K562 (cell line): ENCODE results near the gene FBXO27. TPM values are rescaled to one million over a fixed set of nuclear protein-coding genes. Genes with fewer than 3 reads are reported as not detected.

ENCODE experiments used
- ATAC-seq: fragments of 200-7000 bp; cut with Tn5 transposase; 3 replicates; pipeline ENCODE4 v1.9.1; 2020; ENCODE audit warnings: moderate library complexity
- BruUV-seq: library from RNA; stranded (reverse); fragments of 400-500 nt; replicated peaks from 2 replicates; lab custom pipeline; 2021; lab: Mats Ljungman, UMichigan
- CTCF ChIA-PET: fragments of 300-600 bp; formaldehyde crosslinking; extraction: SDS; loops from one replicate; lab custom pipeline; 2021; ENCODE audit warnings: low intra/inter-chr PET ratio; lab: Yijun Ruan, JAX
- POLR2A ChIA-PET: fragments of 300-600, 350-650 bp; sonication (Branson Sonifier 250); formaldehyde crosslinking; extraction: SDS; loops from one replicate; lab custom pipeline; 2021; ENCODE audit warnings: antibody characterized with exemption, inconsistent platforms; lab: Yijun Ruan, JAX
- DNase-seq, 4 experiments: peaks; one replicate each; pipeline versions ENCODE4 v3.0.0 to v3.0.0-alpha.2; 2011 to 2018; ENCODE audit warnings: low spot score in 3 of 4, mixed read lengths in 3 of 4; ENCODE audit errors: extremely low read depth in 1 of 4
- FAIRE-seq: peaks from 2 replicates; lab custom pipeline; 2011; peaks lifted over from hg19 to GRCh38; lab: Jason Lieb, UNC
- H2AFZ ChIP-seq: 2 replicates; pipeline ENCODE4 v1.6.0; 2011; ENCODE audit warnings: low read depth, low read length, control low read depth, inconsistent platforms
- H3K27ac ChIP-seq: fragments of 200-600 bp; 3 replicates; pipeline ENCODE4 v1.8.0; 2011; ENCODE audit warnings: low read depth, mild to moderate bottlenecking, control low read depth, inconsistent platforms, low read length, moderate library complexity, mixed read lengths; ENCODE audit errors: extremely low read depth
- H3K27me3 ChIP-seq, 2 experiments: fragments of 300-600 bp in 1 of 2; 2 replicates in 1 of 2; 3 replicates in 1 of 2; pipeline versions ENCODE4 v1.6.0 to v1.8.0; 2011; ENCODE audit warnings: inconsistent platforms in 2 of 2, low read length in 2 of 2, mild to moderate bottlenecking in 1 of 2, mixed read lengths in 1 of 2, moderate library complexity in 1 of 2; ENCODE audit not compliant: control insufficient read depth in 2 of 2, insufficient read depth in 2 of 2
- H3K36me3 ChIP-seq: fragments of 300-600 bp; 3 replicates; pipeline ENCODE4 v1.8.0; 2011; ENCODE audit warnings: mild to moderate bottlenecking, low read length, inconsistent platforms; ENCODE audit not compliant: control insufficient read depth, insufficient read depth
- H3K4me1 ChIP-seq, 2 experiments: fragments of 200-600 bp in 1 of 2; replicated peaks in 1 of 2; 2 replicates in 1 of 2; 3 replicates in 1 of 2; pipeline versions ENCODE4 v1.5.1 to v1.8.0; 2011; ENCODE audit warnings: inconsistent platforms in 2 of 2, low read length in 2 of 2, mild to moderate bottlenecking in 1 of 2, mixed read lengths in 1 of 2, moderate library complexity in 1 of 2; ENCODE audit not compliant: control insufficient read depth in 2 of 2, insufficient read depth in 2 of 2
- H3K4me2 ChIP-seq: 2 replicates; pipeline ENCODE4 v1.6.1; 2011; ENCODE audit warnings: low read length, control low read depth, inconsistent platforms, mixed read lengths; ENCODE audit not compliant: insufficient read depth
- H3K4me3 ChIP-seq: fragments of 200-600 bp; sonication (generic), shearing (Covaris generic); 2 replicates; pipeline ENCODE4 v1.5.1; 2016; ENCODE audit warnings: control low read depth, inconsistent platforms
- H3K79me2 ChIP-seq: fragments of 200-600 bp; 3 replicates; pipeline ENCODE4 v1.8.0; 2011; ENCODE audit warnings: low read length, inconsistent platforms; ENCODE audit not compliant: control insufficient read depth, insufficient read depth
- H3K9ac ChIP-seq, 2 experiments: 2 replicates each; pipeline versions ENCODE4 v1.6.0 to v1.6.1; 2011; ENCODE audit warnings: low read depth in 2 of 2, low read length in 2 of 2, control low read depth in 1 of 2, inconsistent platforms in 1 of 2, mild to moderate bottlenecking in 1 of 2, mixed read lengths in 1 of 2; ENCODE audit not compliant: insufficient read depth in 1 of 2
- H3K9me1 ChIP-seq: one replicate; pipeline ENCODE4 v1.6.0; 2011; ENCODE audit warnings: inconsistent platforms, mild to moderate bottlenecking, low read length, moderate library complexity; ENCODE audit not compliant: control insufficient read depth, insufficient read depth
- H3K9me3 ChIP-seq: replicated peaks from 2 replicates; pipeline ENCODE4 v1.5.1; 2011; ENCODE audit warnings: low read depth, low read length, inconsistent platforms; ENCODE audit not compliant: control insufficient read depth, insufficient read depth
- H4K20me1 ChIP-seq: replicated peaks from 2 replicates; pipeline ENCODE4 v1.6.1; 2011; ENCODE audit warnings: low read length, inconsistent platforms, mixed read lengths; ENCODE audit not compliant: control insufficient read depth, insufficient read depth
- E2F6 ChIP-seq, 2 experiments: IDR thresholded peaks; 2 replicates each; pipeline ENCODE4 v1.6.1; 2011; ENCODE audit warnings: borderline replicate concordance in 1 of 2, control low read depth in 1 of 2, low read depth in 1 of 2, low read length in 1 of 2, mild to moderate bottlenecking in 1 of 2, mixed read lengths in 1 of 2, moderate library complexity in 1 of 2; ENCODE audit not compliant: insufficient read depth in 1 of 2, insufficient read length in 1 of 2, poor library complexity in 1 of 2, severe bottlenecking in 1 of 2; ENCODE audit errors: extremely low read depth in 1 of 2
- ELF2 ChIP-seq: fragments of 250-450 bp; sonication (Bioruptor Pico); IDR thresholded peaks from 2 replicates; pipeline ENCODE4 v1.5.0; 2021; ENCODE audit warnings: mild to moderate bottlenecking
- HDAC1 ChIP-seq, 2 experiments: fragments of 450-650 bp; IDR thresholded peaks; 2 replicates each; pipeline ENCODE4 v1.6.1; 2016 to 2017; ENCODE audit warnings: inconsistent platforms in 1 of 2, mild to moderate bottlenecking in 1 of 2, moderate library complexity in 1 of 2
- HMBOX1 ChIP-seq: sonication (generic); IDR thresholded peaks from 2 replicates; pipeline ENCODE4 v1.6.1; 2016
- MYNN ChIP-seq, 2 experiments: sonication (generic); formaldehyde crosslinking in 1 of 2; IDR thresholded peaks; 2 replicates each; pipeline versions ENCODE4 v1.5.0 to v1.6.1; 2016 to 2020; ENCODE audit warnings: antibody characterized with exemption in 1 of 2, missing genetic modification reagents in 1 of 2
- NEUROD1 ChIP-seq: fragments of 150-350 bp; IDR thresholded peaks from 2 replicates; pipeline ENCODE4 v1.6.1; 2014; ENCODE audit warnings: borderline replicate concordance, low read length, low read depth; ENCODE audit not compliant: partially characterized antibody
- PPARD ChIP-seq: fragments of 250-450 bp; sonication (Bioruptor Pico); IDR thresholded peaks from 2 replicates; pipeline ENCODE4 v1.8.0; 2022; ENCODE audit warnings: inconsistent platforms, mild to moderate bottlenecking, moderate library complexity
- TCF7L2 ChIP-seq: fragments of 150-350 bp; IDR thresholded peaks from 2 replicates; pipeline ENCODE4 v1.6.1; 2016; ENCODE audit warnings: low read depth, mild to moderate bottlenecking, low read length, moderate library complexity
- ZNF121 ChIP-seq: sonication (generic); formaldehyde crosslinking; conservative IDR thresholded peaks from 2 replicates; pipeline ENCODE4 v1.8.0; 2022; ENCODE audit warnings: missing genetic modification reagents
- whole genome bisulfite sequencing: fragments of 100-300 bp; shearing (Covaris generic); methylation state at CpG from one replicate; pipeline ENCODE4 v1.1.6; 2016; ENCODE audit warnings: low coverage, mixed read lengths; ENCODE audit not compliant: insufficient coverage; ENCODE audit errors: missing lambda C conversion rate; 5-methylcytosine and 5-hydroxymethylcytosine counted together
- in situ Hi-C: fragments of 300-500 bp; cut with MboI; formaldehyde crosslinking; loops from 4 replicates; pipeline ENCODE4 v1.15.0; 2018; ENCODE audit warnings: inconsistent platforms, mixed read lengths
- intact Hi-C: fragments of 100-400 bp; cut with micrococcal nuclease; formaldehyde crosslinking; loops from 2 replicates; pipeline ENCODE4 v1.14.2; 2022
- polyA plus RNA-seq, 8 experiments: library from polyadenylated mRNA; depleted of rRNA in 4 of 8; stranded (reverse) in 5 of 8; unstranded in 3 of 8; fragments of >200 nt; fragmentation: Nextera tagmentation in 2 of 8; fragmentation: Illumina TruSeq in 1 of 8; extraction: Ambion mirVana in 2 of 8; extraction: Trizol in 1 of 8; gene quantifications; 2 replicates each; pipeline versions ENCODE4 v1.2.1 to v1.2.3, GENCODE V29; 2011 to 2014; ENCODE audit warnings: inconsistent platforms in 1 of 8, missing spikeins in 1 of 8
- total RNA-seq, 7 experiments: library from RNA; depleted of rRNA in 6 of 7; stranded (reverse); fragments of >200 nt in 6 of 7; fragmentation: Illumina TruSeq in 2 of 7; extraction: Trizol in 2 of 7; gene quantifications; 2 replicates each; pipeline versions ENCODE4 v1.2.1 to v1.2.3, GENCODE V29; 2011 to 2021; ENCODE audit warnings: low replicate concordance in 1 of 7

FBXO27 gene
- total and polyA plus RNA-seq, 9 of the 15 experiments (the other 6 are each of a cell fraction or from before 2014, with no cell fraction given) = 1.8 to 11.0 (median 6.3) TPM

- in situ Hi-C loops = no loop called here
- peaks cover 9 to 31% of the 10 kb centered on the region in 2 experiments; a peak in 3 of 5 replicates for H3K27me3 ChIP-seq
- no peaks in the 10 kb centered on the region for H3K79me2 ChIP-seq
- no peaks in the 10 kb centered on the region for H3K36me3 ChIP-seq
- ATAC-seq (no peak), FAIRE-seq (no peak), DNase-seq (no peak)
- H3K4me2 ChIP-seq = no peak overlapping the region
- POLR2A ChIA-PET = interaction anchor here (0.6 to 1.1 kb wide), 3 partner anchors 9 to 371 kb away, joined by 3 read pairs; partner anchors contain the start of gene SUPT5H
- no peaks in the 10 kb centered on the region; a peak in 1 of 5 replicates for H3K4me1 ChIP-seq
- no peak overlapping the region for H2AFZ ChIP-seq
- H3K9me3 ChIP-seq = no peaks in the 10 kb centered on the region
- CTCF ChIA-PET = no interaction called here
- H4K20me1 ChIP-seq = no peaks in the 10 kb centered on the region
- no TSS peak for BruUV-seq
- H3K27ac ChIP-seq = no peak overlapping the region
- intact Hi-C loops = no loop called here
- H3K9ac ChIP-seq = no peak overlapping the region
- no peak overlapping the region for H3K4me3 ChIP-seq
- TF ChIP-seq MYNN (IDR thresholded peaks at IDR 0.05) (no peak), MYNN (CRISPR knock-in tag; IDR thresholded peaks at IDR 0.05) (no peak), HDAC1 (IDR thresholded peaks at IDR 0.05) (no peak), E2F6 (IDR thresholded peaks at IDR 0.05; ENCODE audit: borderline replicate concordance in 1 of 2, extremely low read depth in 1 of 2, insufficient read depth in 1 of 2, insufficient read length in 1 of 2, low read depth in 1 of 2, low read length in 1 of 2, poor library complexity in 1 of 2, severe bottlenecking in 1 of 2) (no peak), TCF7L2 (no peak), PPARD (CRISPR knock-in tag) (no peak), HMBOX1 (no peak), NEUROD1 (no peak), ZNF121 (CRISPR knock-in tag) (peak; percentile 75), ELF2 (CRISPR knock-in tag) (no peak)
- H3K9me1 ChIP-seq = no peaks in the 10 kb centered on the region
- 4% methylated on average over 6 of the region's 6 CpGs for WGBS
Observed at GRCh38 chr19:39074942-39075341, 42.6 kb upstream of the FBXO27 start.
